Glomerular visceral epithelial cell (primary cell): Measurements from ENCODE around the gene TTC28.
A peak's percentile ranks its signal among the peaks of the same experiment; 100 is the strongest.
"Not testable (repeated sequence)": the region's sequence is repeated elsewhere in the genome, so short reads cannot be mapped to it uniquely, and the experiment has no call there.

Experiments used
- DNase-seq: peaks from one replicate; pipeline ENCODE4 v3.0.0-alpha.2; 2016; ENCODE audit errors: extremely low spot score

The TTC28 gene

GRCh38 chr22:28679611-28680287, at the start of gene TTC28:
TSS of gene TTC28 (minus strand) at chr22:28679840. CDS start at chr22:28679723, 117 bp downstream.
- peak; percentile 79 for DNase-seq

DNA sequence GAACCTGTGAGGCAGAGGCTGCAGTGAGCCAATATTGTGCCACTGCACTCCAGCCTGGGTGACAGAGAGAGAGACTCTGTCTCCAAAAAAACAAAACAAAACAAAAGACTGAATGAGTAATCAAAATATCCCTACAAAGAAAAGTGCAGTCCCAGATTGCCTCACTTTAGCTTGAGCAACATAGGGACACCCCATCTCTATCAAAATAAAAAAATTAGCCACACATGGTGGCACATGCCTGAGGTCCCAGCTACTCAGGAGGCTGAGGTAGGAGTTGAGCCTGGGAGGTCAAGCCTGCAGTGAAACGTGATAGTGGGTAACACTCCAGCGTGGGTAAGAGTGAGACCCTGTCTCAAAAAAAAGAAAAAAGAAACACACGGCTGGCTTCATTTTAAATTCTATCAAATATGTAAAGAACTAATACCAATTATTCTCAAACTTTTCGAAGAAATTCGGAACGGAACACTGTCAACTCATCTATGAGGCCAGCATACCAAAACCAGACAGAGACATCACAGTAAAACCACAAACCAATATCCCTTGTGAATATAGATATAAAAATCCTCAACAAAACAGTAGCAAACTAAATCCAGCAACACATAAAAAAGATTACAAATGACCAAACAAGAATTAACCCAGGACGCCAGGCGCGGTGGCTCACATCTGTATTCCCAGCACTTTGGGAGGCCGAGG, 49.1 kb upstream of the TTC28 start:
- DNase-seq = no peak

GRCh38 chr22:28728002-28728401, 48.4 kb upstream of the TTC28 start:
- no peak for DNase-seq

GRCh38 chr22:28718044-28718443, 38.4 kb upstream of the TTC28 start:
- DNase-seq = no peak

- DNase-seq = no peak
Measured at GRCh38 chr22:28716686-28717085, 37.0 kb upstream of the TTC28 start.

GRCh38 chr22:28715611-28716010, 36.0 kb upstream of the TTC28 start:
- no peak for DNase-seq

DNA sequence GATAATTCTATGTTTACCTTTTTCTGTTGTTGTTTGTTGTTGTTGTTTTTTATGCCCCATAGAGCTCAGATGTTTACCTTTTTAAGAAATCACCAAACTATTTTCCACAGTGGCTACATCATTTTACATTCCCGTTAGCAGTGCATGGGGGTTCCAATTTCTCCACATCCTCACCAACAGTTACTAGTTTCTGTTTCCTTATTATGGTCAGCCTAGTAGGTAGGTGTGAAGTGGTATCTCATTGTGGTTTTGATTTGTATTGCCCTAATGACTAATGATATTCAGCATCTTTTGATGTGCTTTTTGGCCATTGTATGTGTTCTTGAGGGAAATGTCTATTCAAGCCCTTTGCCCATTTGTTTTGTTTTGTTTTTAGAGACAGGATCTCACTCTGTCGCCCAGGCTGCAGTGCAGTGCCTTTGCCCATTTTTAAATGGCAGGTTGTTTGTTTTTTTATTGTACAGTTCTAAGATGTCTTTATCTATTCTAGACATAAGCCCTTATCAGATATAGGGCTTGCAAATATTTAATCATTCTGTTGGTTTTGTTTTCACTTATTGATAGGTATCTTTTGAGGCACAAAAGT, 34.5 kb upstream of the TTC28 start:
- peak; percentile 20 for DNase-seq

DNA sequence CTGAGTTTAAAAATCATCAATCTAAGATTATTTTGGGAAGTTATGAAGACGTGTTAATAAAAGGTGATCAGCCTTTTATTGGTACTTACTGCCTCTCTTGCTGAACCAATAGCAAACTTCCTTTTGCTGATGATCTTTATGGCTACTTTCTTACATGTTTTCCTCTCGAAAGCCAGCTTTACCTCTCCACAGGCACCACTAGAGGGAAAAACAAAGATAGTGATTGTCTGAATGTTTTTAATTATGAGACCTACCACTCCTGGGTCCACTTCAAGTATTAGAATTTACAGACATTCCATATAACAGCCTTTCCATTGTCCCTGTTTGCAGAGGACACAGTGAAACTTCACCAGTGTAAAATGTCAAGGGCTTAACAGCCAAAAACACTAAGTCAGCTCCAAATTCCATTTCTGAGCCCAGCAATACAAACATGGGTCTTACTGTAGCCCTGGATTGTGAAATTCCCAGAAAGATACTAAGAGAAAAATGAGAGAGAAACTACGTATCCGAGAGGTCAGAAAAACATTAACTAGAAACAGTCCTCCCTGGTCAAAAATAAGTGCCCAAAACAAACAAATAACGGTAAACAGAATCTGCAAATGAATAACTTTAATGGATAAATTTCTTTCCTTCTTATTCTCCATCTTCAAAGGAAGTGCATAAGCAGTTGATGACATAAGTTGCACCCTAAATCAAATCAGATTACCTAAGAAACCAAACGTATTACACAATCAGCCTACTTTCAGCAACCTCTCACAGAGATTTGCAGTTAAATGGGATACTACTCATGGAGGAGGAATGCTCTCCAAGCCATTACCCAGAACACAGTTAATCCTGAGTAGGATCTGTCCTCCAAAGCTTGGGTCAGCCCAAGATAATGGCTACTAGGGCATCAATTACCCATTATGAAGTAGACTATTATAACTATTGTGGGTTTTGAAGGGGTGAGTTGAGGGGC, 32.5 kb upstream of the TTC28 start:
- DNase-seq = peak; percentile 74

DNA sequence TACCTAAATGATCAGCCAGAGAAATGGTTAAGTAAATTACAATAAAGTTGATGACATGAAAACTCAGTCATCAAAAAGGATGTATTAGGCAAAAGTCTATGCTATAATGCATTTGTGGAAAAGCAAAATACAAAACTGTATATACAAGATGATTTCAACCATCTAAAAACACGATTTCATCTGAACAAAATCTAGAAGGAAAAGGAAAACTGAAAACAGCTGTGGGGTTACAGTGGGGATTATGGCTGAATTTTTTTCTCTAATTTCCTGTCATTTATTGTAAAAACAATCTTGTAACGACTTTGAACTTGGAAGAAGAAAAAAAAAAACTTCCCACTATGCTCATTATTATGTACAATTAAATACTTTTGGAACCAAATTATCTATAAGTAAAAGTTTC, 31.7 kb upstream of the TTC28 start:
- no peak for DNase-seq

DNA sequence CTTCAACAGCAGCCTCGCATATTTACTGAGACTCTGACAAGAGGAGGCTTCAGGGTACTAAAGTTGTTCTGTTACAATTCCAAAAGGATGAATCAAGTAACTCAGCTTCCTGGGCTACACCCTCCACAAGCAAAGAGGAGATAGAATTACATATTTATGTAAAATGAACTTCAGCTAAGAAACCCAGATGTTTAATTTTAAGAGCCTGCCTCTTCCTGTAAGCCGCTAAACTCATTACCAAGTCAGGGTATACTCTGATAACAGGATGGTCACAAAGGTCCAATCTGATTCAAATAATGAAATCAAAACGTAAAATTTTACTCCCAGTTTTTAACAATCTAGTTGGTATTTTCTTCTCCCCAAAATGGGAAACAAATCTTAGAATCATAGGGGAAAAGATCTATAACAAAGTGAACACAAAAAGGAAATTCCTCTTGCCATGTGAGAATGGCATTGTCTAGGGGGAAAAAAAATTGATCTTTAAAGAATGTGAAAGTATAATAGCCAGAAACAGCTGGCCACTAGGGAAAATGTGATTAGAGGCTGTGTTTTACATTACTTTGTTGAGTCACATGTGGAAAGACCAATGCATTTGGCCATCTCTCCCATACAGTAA, 31.0 kb upstream of the TTC28 start:
- no peak for DNase-seq

- no peak for DNase-seq
Measured at GRCh38 chr22:28710107-28710506, 30.5 kb upstream of the TTC28 start.

DNA sequence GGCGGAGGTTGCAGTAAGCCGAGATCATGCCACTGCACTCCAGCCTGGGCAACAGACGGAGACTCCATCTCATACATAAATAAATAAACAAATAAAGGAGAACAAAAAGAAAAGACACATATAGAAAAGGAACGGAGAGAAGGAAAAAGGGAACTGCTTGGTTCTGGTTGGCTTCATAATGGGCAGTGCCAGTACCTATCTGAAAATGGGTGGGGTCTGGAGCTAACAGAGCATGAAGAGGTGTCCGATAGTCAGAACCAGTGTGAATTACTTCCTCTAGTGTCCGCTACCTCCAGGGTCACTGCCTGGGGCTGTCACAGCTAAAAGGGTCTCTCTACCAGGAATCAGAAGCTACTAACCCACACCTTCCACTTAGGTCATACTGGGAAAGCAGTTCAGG, 27.2 kb upstream of the TTC28 start:
- DNase-seq = no peak

- no peak for DNase-seq
Measured at GRCh38 chr22:28703436-28703835, 23.8 kb upstream of the TTC28 start.

DNA sequence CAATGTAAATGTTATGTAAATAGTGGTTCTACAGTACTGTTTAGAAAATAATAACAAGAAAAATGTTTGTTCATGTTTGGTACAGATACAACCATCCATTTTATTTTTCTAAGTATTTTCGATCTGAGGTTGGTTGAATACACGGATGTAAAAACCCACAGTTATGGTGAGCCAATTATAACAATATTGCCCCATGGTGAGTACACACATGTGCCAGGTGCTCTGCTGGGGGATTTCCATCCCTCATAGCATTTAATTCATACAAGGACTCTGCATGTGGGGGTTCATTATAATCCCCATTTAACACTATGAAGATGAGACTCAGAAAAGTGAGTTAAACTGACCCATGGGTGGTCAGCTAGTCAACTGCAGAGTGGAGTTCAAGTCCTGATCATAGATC, 23.3 kb upstream of the TTC28 start:
- no peak for DNase-seq

- DNase-seq = peak; percentile 75
Measured at GRCh38 chr22:28693041-28693760, 13.6 kb upstream of the TTC28 start.

- not testable (repeated sequence) for DNase-seq
Measured at GRCh38 chr22:28689796-28690195, 10.2 kb upstream of the TTC28 start.

- DNase-seq = not testable (repeated sequence)
Measured at GRCh38 chr22:28682966-28683365, 3.3 kb upstream of the TTC28 start.

DNA sequence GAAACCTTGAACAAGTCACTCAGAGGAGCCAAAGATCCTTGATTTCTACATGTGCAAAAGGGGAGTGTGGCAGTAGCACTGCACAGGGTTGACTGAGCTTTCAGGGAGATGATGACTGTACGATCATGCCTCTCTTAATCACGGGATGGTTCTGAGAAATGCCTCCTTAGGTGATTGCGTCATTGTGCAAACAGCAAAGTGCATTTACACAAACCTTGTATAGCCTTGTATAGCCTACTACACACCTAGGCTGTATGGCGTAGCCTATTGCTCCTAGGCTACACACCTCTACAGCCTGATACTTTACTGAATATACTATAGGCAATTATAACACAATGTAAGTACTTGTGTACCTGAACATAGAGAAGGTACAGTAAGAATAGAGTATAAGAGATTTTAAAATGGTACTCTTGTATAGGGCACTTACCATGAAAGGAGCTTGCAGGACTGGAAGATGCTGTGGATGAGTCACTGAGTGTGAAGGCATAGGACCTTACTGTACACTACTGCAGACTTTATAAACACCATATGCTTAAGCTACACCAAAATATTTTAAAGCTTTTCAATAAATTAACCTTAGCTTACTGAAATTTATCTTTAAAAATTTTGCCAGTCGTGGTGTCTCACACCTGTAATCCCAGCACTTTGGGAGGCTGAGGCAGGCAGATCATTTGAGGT, 1.3 kb upstream of the TTC28 start:
- DNase-seq = peak; percentile 42

DNA sequence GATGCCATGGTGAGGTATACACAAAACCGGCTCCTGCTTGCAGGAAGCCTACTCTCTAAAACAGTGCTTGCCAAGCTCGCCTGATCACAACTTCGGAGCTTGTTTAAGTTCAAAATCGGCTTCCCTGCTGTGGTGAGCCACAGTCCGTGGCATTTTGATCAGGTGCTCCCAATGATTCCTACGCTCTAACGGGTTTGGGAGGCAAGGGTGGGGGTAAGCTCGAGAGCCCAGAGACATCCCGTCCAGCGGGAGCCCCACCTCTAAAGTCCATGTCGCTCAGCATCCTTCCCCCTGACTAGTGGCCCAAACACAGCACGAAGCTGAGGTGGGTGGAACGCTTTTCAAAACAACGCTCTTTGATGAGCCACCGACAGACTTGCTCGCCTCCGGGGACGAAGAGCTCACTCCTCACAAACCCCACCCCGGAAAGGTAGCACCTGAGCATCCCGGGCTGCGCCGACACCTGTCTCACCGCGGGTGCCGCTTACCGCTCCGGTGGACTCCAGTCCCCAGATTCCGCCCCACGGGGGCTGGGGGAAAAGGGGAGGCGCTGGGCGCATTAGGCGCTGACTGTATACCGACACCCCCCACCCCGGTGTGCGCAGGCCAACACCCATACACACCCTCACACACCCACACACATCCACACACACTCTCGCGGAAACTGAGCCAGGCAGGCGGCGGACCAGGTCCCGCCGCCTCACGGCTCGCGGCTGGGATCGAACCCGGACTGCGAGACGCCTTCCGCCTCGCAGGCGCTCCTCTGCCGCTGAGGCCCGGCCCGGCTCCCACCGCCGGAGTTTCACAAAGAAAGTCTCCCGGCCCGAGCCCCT, 646 bp downstream of the TTC28 start:
- peak; percentile 4 for DNase-seq
